Measurements from ENCODE around the gene LRSAM1. TPM values are rescaled to one million over a fixed set of nuclear protein-coding genes. Genes with fewer than 3 reads are reported as not detected.
A peak's percentile ranks its signal among the peaks of the same experiment; 100 is the strongest.

The LRSAM1 gene
- total and polyA plus RNA-seq, 4 donors: 6.6 to 9.7 (median 7.1) TPM

- TF ChIP-seq EGR1 (IDR thresholded peaks at IDR 0.05; ENCODE audit: low read depth in 2 of 2) (no peak), CTCF (IDR thresholded peaks at IDR 0.05; ENCODE audit: low read depth, low read length, missing input control) (no peak)
These were observed 52.1 kb downstream of the LRSAM1 start (continued) for GRCh38 chr9:127503379-127503921.

GRCh38 chr9:127503947-127504886, 52.9 kb downstream of the LRSAM1 start:
- Histone ChIP-seq H3K27ac (ENCODE audit: low read depth in 1 of 2, low read length in 2 of 2) (no peak overlapping the region), H3K4me1 (ENCODE audit: control insufficient read depth in 4 of 4, insufficient read depth in 4 of 4, low read length in 3 of 4) (no peaks in the 10 kb centered on the region)
- peak; percentile 84 for DNase-seq (ENCODE audit: low spot score)

More at GRCh38 chr9:127503947-127504886, 52.9 kb downstream of the LRSAM1 start:
- H3K4me3 ChIP-seq (ENCODE audit: low read depth in 1 of 3, low read length in 3 of 3): no peak overlapping the region
- no peak for TF ChIP-seq ZBTB33 (IDR thresholded peaks at IDR 0.05)
- TF ChIP-seq JUND (IDR thresholded peaks at IDR 0.05): no peak
- TF ChIP-seq RXRA (IDR thresholded peaks at IDR 0.05): peak; percentile 13 to 22
- no peak for TF ChIP-seq ATF3 (IDR thresholded peaks at IDR 0.05)
- TF ChIP-seq FOXA2 (IDR thresholded peaks at IDR 0.05): no peak
- TF ChIP-seq HNF4A (conservative IDR thresholded peaks at IDR 0.05): no peak
- TF ChIP-seq REST (IDR thresholded peaks at IDR 0.05): no peak
- TF ChIP-seq SP1 (IDR thresholded peaks at IDR 0.05): no peak
- no peak for TF ChIP-seq NR2F2 (IDR thresholded peaks at IDR 0.05)
- no peak for TF ChIP-seq GABPA (IDR thresholded peaks at IDR 0.05 in 1 of 2, conservative IDR thresholded peaks at IDR 0.05 in 1 of 2)
- TF ChIP-seq CTCF (IDR thresholded peaks at IDR 0.05; ENCODE audit: low read depth, low read length, missing input control): peak; percentile 86
- no peak for TF ChIP-seq EGR1 (IDR thresholded peaks at IDR 0.05; ENCODE audit: low read depth in 2 of 2)
- TF ChIP-seq HNF4G (IDR thresholded peaks at IDR 0.05): no peak
- TF ChIP-seq FOXA1 (IDR thresholded peaks at IDR 0.05): no peak
- TF ChIP-seq MAX (IDR thresholded peaks at IDR 0.05): no peak
- TF ChIP-seq RAD21 (IDR thresholded peaks at IDR 0.05): peak; percentile 92 to 97
- TF ChIP-seq YY1 (IDR thresholded peaks at IDR 0.05): no peak
- no peak for TF ChIP-seq TAF1 (conservative IDR thresholded peaks at IDR 0.05)
- H3K9me3 ChIP-seq (ENCODE audit: control insufficient read depth in 4 of 4, low read length in 3 of 4): no peaks in the 10 kb centered on the region
- WGBS: 56% methylated on average over 25 of the region's 25 CpGs
- no peak overlapping the region for H3K9ac ChIP-seq (ENCODE audit: low read depth in 1 of 2, low read length in 2 of 2)
- peaks cover 0 to 5% (median 3%) of the 10 kb centered on the region in 4 donors for H3K36me3 ChIP-seq (ENCODE audit: control insufficient read depth in 4 of 4, insufficient read depth in 3 of 4, low read depth in 1 of 4, low read length in 3 of 4)
- no peaks in the 10 kb centered on the region for H3K27me3 ChIP-seq (ENCODE audit: control insufficient read depth in 4 of 4, insufficient read depth in 4 of 4, low read length in 3 of 4)

Measured in liver (tissue), 9 donors.